HG03097 (cell line): Measurements from ENCODE around the gene TUBGCP3.
"Not testable (repeated sequence)": the region's sequence is repeated elsewhere in the genome, so short reads cannot be mapped to it uniquely, and the experiment has no call there.

Experiments
- ATAC-seq: cut with Tn5 transposase; IDR thresholded peaks from one replicate; pipeline ENCODE4 v1.9.1; 2021; ENCODE audit not compliant: unreplicated experiment, low FRiP score

TUBGCP3 gene

DNA sequence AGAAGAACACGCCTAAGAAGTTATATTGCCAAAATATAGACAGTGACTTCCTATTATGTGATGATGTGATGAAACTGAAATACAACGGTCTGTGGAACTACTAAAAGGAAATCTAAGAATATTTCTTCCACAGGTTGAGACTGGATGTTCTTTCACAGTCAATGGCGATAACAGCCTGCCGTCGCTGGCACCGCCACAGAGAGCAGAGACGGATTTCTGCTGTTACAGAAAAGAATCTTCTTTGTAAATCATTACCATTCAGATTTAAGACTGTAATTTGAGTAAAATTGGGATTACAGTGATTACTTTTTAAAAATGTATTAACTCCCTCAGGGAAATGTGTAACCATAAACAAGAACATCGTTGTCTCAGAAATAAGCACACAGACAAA lies 100.8 kb downstream of the TUBGCP3 start:
- no peak for ATAC-seq

DNA sequence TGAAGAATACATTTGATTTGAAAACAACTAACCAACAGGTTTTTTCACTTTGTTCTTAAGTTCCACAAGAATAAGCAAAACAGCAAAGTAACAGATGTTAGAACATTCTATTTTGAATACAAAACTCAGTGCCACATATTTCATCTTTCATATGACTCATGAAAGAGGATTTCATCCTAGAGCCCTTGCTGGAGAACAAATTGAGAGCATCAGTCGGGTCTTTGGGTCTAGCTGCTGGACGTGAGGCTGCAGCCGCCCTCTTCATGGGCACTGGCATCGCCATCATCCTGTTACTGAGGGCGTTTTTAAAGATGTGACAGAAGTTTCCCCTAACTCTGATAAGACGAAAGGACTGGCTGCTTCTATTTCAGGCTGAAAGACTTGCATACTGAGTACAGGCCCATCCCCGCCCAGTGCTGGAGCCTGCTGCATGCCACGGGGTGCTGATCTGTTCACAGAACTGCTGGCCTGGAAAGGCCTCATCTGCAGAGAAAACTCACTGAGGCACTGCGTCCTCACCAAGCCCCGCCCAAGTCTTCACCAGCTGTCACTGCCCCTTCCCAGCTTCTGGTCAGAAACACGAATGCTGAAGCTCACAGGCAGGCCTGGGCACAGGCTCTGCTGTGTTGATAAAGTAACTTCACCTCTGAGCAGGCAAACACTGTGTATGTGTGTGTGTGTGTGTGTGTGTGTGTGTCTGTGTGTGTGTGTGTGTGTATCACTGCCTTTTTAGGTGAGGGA lies 101.4 kb downstream of the TUBGCP3 start:
- ATAC-seq = no peak

DNA sequence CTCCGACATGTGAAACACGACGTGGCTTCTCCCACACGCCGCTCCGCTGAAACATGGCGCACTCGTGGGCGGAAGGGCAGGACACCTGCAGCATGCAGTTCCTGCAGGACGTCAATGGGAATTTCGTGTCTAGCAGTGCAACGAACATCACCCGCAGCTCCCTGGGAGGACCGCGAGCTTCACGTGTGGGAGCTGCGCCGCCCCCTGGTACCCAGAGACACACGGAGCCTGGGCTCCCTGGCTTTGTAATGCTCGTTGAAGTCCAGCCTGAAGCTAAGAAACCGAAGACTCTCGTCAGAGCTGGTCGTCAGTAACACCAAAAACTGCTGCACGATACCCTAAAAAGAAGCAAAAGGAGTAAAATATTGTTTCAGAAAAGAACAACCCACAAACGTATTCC lies 102.1 kb downstream of the TUBGCP3 start:
- ATAC-seq = not testable (repeated sequence)

DNA sequence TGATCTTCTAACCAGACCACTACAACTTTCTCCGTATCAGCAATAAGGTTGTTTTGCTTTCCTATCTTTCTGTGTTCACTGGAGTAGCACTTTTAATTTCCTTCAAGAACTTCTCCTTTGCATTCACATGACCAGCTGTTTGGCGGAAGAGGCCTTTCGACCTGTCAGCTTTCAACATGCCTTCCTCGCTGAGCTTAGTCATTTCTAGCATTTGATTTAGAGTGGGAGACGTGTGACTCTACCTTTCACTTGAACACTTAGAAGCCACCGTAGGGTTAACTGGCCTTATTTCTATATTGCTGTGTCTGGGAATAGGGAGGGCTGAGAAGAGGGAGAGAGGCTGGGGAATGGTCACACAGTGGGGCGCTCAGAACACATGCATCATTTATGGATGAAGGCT lies 104.7 kb downstream of the TUBGCP3 start:
- ATAC-seq = no peak

DNA sequence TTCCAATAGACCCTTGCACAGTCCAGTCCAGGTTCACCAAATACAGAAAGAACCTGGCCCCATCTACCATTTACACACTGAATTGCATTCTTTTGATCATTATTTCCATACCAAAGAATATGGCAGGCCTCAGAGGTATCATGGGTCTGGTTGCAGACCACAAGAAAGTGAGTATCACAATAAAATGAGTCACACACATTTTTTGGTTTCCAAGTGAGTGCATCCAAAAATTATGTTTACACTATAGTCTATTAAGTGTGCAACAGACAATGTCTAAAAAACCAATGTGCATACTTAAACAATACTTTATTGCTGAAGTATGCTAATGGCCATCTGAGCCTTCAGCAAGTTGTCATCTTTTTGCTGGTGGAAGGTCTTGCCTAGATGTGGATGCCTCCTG lies 106.5 kb downstream of the TUBGCP3 start:
- no peak for ATAC-seq

DNA sequence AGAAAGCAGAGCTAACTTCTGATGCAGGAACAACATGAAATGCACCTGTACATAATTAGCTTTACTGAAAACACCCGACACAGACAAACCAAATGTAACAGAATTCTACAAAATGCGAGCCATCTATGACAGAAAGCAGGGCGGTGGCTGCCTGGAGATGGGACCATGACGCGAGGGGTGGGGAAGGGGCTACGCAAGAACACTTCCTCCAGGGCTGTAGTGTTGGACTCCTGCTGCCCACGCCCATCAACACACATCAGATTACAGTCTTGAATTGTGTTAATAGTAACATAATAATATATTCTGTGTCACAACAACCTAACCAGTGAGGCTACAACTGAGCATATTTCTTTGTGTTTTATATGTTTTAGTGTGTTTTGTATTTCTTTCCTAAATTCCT lies 108.6 kb downstream of the TUBGCP3 start:
- ATAC-seq = no peak

DNA sequence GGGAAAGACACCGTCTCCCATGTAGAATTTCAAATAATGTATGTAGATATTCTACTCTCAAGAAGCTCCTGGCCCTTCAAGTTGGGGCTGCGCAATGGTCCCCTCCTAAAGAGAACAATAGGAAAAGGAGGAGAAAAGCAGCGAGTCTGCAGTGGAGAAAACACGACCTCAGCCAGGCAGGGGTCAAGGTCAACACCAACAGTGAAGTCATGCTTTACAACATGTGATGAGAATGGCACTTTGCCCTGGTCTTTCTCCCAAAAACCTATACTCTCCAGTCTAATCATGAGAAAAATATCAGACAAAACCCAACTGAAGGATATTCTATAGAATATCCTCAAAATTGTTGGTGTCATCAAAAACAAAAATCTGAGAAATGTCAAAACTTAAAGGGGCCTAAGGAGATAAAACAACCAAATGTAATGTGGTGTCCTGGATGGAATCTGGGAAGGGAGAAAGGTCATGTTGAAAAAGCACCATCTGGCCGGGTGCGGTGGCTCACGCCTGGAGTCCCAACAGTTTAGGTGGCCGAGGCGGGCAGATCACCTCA lies 110.8 kb downstream of the TUBGCP3 start:
- no peak for ATAC-seq

DNA sequence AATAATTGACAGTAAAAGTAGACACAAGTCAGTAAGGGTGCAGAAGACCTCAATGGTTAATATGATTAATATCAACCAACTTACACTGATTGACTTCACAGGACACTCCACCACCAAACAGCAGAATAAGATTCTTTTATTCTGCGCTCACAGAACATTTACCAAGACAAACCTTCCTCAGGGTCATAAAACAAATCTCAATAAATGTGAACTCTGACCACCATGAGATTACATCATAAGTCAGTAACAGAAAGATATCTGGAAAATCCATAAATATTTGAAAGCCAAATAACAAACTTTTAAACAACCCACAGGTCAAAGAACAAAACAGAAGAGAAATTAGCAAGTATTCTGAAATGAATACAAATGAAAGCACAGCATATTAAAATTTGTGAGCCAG lies 112.1 kb downstream of the TUBGCP3 start:
- no peak for ATAC-seq

DNA sequence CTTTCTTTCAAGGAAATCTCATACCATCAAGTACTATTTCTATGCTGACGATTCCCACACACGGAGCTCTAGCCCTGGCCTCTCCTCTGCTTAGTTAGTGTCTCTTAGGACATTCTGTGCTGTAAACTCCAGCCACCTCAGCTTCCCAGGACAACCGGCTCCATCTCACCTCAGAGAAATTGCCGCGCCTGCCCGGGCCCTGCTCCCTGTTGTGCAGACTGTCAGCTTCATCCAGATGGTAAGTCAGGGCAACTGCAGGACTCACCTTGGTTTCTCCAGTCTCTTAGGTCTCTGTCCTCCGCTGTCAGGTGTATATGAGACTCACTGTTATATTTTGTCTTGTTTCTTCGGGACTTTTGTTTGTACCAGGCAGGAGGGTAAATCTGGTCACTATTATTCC lies 113.1 kb downstream of the TUBGCP3 start:
- ATAC-seq = no peak

DNA sequence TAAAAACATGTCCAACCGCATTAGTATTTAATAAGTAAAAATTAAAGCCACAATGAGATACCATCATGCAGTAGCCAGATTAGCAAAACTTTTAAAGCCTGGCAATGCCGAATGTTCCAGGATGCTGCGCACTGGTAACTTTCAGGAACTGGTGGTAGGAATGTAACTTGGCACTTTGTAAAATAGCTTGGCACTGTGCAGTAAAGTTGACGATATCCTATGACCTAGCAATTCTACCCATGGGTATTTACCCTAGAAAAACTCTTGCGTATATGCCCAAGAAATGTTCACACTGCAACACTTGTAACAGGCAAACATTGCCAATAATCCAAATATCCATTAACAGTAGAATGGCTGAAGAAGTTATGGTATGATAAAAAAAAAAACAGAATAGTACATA lies 114.1 kb downstream of the TUBGCP3 start:
- no peak for ATAC-seq

DNA sequence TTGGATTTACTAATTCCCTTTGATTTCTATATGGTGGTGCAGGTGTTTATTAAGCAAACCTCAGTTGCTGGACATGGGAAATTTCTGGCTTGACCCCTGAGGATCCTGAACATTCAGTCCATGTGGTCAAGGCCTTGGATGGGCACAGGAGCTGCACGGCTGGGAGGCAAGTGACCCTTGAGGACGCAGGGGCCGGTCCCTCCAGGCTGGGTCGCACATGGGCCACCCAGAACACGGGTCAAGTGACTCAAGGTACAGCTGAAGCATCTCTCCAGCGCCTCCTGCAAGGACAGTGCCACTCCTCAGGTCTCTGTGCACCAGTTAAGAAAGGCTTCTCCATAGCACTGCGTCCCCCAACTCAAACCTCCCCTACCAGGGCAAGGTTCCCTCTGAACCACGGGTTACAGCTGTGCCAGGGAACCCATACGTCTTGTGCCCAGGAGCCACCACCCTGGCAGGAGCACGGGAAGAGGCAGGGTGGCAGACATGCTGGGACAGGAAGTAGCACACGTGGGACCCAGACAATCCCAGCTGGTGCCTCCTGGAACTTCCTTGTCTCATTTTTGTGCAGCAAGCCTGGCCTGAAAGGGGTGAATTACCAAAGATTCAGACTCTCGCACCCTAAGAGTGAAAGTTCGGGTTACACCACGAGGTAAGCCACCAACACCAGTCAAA lies 118.7 kb downstream of the TUBGCP3 start:
- no peak for ATAC-seq

DNA sequence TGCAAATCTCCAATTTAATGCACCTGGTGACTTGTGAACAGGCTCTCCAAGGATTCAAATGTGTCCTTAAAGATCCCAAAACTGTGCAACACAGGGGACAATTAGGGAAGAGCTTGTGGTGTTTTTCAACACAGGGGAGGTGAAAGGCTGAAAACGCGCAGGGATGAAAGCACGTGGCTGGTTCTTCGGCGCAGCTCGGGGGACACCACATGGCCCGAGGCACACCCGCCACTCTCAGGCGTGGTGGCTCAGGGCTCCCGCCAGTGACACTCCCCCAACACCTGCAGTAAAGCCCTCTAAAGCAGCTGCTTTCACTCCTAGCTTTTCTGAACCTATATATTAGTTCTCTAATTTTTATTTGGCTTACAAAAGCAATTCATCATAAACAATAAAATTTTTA lies 119.9 kb downstream of the TUBGCP3 start:
- ATAC-seq = no peak

DNA sequence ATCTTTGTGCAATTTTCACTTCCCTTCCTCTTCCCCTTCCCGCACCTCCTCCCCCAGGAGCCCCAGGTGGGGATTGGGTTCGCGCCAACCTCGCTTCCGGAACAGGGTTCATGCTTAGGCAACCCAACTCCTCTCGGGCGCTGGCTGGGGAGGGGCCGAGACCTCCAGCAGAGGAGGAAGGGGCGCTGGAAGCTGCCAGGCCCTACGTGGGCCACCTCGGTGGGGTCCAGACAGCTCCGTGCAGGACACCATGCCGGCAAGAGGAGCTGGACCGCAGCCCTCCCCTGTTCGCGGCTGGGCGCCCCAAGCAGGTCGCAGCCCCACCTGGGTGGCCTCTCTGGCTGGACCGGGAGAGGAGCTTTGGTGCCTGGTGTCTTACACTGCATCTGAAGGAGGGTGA lies 120.7 kb downstream of the TUBGCP3 start:
- no peak for ATAC-seq

DNA sequence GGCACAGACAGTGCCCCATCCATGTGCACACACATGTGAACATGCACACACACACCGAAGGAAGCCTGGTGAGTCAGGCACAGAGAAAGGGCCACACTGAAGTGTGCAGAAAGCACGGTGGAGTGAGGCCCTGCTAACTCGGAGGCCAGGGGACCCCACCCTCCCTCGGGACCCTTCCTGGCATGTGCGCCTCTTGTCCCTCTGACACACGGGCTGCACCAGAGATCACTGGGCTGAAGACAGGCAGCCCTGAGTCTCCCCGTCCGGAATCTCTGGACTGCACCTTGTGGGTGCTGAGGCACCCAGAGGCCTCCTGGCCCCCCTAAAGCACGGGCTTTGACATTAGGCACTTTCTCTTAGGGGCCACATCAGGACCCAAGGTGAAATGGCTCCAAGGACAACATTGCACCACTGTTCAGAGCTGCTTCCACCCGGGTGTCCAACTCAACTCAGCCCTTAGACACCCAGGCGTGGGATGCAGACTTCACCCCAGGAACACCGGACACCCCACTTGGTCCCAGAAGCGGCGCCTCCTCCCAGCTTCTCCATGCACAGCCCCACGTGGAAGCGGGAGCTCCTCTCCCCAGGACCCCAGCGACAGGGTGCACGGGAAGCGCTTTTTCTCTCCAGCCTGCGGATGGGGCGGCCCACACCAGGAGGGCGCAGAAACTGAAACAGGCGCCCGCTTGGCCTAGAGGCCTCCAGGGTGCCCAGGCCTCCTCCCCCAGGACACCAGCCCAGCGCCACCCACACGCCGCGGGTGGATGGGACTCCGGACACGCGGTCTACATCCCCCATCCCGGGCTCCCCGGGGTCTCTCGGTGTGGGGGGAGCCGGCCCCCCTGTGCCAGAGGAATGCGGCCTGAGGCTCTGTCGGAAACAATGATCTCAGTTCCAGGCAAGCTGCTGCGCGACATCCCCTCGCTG lies 121.6 kb downstream of the TUBGCP3 start:
- ATAC-seq = no peak

DNA sequence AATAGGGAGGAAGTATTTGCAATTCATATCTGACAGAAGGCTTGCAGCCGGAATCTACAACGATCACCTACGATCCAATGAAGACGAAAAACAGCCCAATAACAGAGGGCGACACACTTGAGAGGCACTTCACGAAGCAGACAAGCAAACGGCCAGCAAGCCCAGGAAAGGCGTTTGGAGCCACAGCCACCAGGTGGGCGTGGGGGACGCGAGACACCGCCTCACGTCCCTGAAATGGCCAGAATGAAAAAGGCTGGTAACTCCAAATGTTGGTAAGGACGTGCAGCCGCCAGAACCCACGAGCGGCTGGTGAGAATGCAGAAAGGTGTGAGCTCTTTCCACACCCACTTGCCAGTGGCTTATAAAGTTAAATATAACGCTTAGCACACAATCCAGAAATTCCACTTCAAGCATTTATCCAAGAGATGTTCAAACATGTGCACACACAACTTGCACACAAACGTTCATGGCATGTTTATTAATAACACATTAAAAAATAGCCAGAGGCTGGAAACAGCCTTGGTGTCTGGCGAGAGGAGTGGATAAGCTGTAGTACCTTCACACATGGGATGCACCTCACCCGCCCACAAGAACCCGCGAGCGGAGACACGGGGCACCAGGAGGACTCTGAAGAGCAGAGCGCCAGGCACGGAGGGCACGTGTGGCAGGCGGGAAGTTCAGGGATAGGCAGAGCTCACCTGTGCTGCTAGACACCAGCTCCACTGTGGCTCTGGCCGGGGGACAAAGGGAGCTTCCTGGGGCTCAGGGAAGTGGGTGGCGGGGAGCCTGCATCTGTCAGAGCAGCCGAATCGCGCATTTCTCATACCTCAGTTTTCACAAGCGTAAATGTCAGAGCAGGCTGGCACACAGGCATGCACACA lies 122.5 kb downstream of the TUBGCP3 start:
- ATAC-seq = no peak

DNA sequence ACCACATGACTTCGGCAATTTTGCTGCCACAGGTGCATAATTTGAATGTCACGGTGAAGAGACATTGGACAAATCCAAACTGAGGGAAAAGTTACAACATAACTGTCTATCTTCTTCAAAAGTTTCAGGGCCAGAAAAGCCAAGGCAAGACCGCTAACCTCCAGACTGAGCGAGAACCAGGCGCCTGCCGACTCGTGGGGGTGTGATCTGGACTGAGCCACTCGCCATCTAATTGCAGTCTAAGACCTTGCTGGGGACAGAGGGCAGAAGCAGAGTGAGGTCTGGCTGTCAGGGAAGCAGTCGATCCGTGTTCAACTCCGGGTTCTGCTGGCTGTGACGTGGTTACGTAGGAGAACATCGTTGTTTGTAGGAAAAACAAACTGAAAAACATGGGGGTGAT lies 123.2 kb downstream of the TUBGCP3 start:
- ATAC-seq = no peak

DNA sequence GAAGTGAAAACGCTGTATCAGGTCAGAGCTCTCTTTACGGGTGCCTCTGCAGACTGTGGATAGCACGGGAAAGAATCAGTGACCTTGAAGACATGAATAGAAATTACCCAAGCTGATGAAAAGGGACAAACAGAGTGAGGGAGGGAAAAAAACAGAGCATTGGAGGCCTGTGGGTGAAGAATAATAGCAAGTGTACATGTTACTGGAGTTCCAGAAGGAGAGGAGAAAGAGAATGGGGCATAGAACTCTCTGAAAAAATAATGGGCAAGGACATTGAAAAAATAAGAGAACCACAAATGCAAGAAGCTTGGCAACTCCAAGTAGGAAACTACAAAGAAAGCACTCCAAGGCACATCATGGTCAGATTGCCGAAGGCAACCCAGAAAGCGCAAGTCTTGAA lies 125.5 kb downstream of the TUBGCP3 start:
- ATAC-seq = no peak

DNA sequence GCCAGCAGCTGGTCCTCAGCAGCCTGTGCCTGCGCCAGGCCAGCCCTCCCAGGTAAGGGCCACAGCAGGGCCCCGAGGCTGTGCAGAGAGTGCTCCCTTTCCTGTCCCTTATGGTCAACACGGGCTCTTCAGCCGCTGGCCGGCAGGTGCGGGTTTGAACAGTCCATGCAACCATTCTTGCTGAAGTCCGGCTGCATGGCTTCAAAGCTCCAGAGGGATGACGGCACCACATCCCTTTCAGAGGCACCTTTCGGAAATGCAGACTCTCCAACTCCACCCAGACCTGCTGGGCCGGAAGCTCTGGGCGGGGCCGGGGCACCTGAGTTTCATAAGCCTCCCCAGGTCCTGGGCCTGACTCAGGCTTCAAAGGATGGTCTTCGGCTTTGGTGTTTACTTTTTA lies 130.5 kb downstream of the TUBGCP3 start:
- no peak for ATAC-seq

DNA sequence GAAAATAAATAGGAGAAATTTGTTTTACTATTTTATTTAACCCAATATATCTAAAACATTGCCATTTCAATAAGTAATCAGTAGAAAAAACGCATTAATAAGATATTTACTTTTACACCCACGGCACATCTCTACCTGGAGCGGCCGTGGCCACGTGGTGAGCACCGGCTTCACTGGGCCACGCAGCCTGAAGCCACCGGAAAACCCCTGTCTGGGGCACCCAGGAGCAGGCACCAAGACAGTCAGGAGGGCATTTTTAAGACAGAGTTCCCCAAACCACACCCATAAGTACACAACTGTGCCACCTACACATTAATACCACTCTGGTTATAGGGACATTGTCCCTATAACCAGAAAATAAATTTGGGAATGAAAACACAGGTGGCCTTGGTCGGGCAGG lies 130.9 kb downstream of the TUBGCP3 start:
- no peak for ATAC-seq
